Measurements from ENCODE around the gene ZNF177. TPM values are rescaled to one million over a fixed set of nuclear protein-coding genes. Genes with fewer than 3 reads are reported as not detected.

The ZNF177 gene
- total and polyA plus RNA-seq, 4 donors, result 0.32 to 0.67 (median 0.46) TPM

GRCh38 chr19:9348671-9349070 is 14.1 kb upstream of the ZNF177 start:
- peak overlapping the region in 2 of 3 donors; percentile 45 to 54 for H3K4me3 ChIP-seq (ENCODE audit: low read depth in 1 of 3, low read length in 3 of 3)
- peaks cover 30 to 85% (median 53%) of the 10 kb centered on the region in 4 donors for H3K9me3 ChIP-seq (ENCODE audit: control insufficient read depth in 4 of 4, low read length in 3 of 4)
- 97% methylated on average over 22 of the region's 22 CpGs for WGBS
- H3K27me3 ChIP-seq (ENCODE audit: control insufficient read depth in 4 of 4, insufficient read depth in 4 of 4, low read length in 3 of 4), result no peaks in the 10 kb centered on the region
- H3K27ac ChIP-seq (ENCODE audit: low read depth in 1 of 2, low read length in 2 of 2), result no peak overlapping the region
- no peaks in the 10 kb centered on the region for H3K4me1 ChIP-seq (ENCODE audit: control insufficient read depth in 4 of 4, insufficient read depth in 4 of 4, low read length in 3 of 4)
- no peak overlapping the region for H3K9ac ChIP-seq (ENCODE audit: low read depth in 1 of 2, low read length in 2 of 2)
- peaks cover 2 to 21% (median 12%) of the 10 kb centered on the region in 4 donors for H3K36me3 ChIP-seq (ENCODE audit: control insufficient read depth in 4 of 4, insufficient read depth in 3 of 4, low read depth in 1 of 4, low read length in 3 of 4)
- TF ChIP-seq YY1 (IDR thresholded peaks at IDR 0.05), result no peak
- TF ChIP-seq CTCF (IDR thresholded peaks at IDR 0.05; ENCODE audit: low read depth, low read length, missing input control), result no peak
- no peak for TF ChIP-seq ZBTB33 (IDR thresholded peaks at IDR 0.05)
- TF ChIP-seq ATF3 (IDR thresholded peaks at IDR 0.05), result no peak
- TF ChIP-seq NR2F2 (IDR thresholded peaks at IDR 0.05), result no peak
- no peak for TF ChIP-seq FOXA2 (IDR thresholded peaks at IDR 0.05)
- no peak for TF ChIP-seq RXRA (IDR thresholded peaks at IDR 0.05)
- TF ChIP-seq RAD21 (IDR thresholded peaks at IDR 0.05), result no peak
- TF ChIP-seq GABPA (IDR thresholded peaks at IDR 0.05 in 1 of 2, conservative IDR thresholded peaks at IDR 0.05 in 1 of 2), result no peak
- no peak for TF ChIP-seq REST (IDR thresholded peaks at IDR 0.05)
- no peak for TF ChIP-seq SP1 (IDR thresholded peaks at IDR 0.05)
- TF ChIP-seq HNF4G (IDR thresholded peaks at IDR 0.05), result no peak
- TF ChIP-seq TAF1 (conservative IDR thresholded peaks at IDR 0.05), result no peak
- TF ChIP-seq JUND (IDR thresholded peaks at IDR 0.05), result no peak
- TF ChIP-seq FOXA1 (IDR thresholded peaks at IDR 0.05), result no peak
- no peak for TF ChIP-seq MAX (IDR thresholded peaks at IDR 0.05)
- no peak for TF ChIP-seq EGR1 (IDR thresholded peaks at IDR 0.05; ENCODE audit: low read depth in 2 of 2)
- DNase-seq (ENCODE audit: low spot score), result no peak

All from liver (tissue), 9 donors.